Ovary (tissue), 3 donors: ENCODE results near the gene PRM2.

Experiments
- EP300 ChIP-seq: sonication (generic); formaldehyde crosslinking; IDR thresholded peaks from one replicate; pipeline ENCODE4 v1.6.1; 2017; ENCODE audit warnings: antibody characterized with exemption
- POLR2A ChIP-seq: fragments of 450-650 bp; IDR thresholded peaks from one replicate; pipeline ENCODE4 v1.6.1; 2017; ENCODE audit warnings: antibody characterized with exemption, mild to moderate bottlenecking, moderate library complexity
- TF ChIP-seq, protein P1 (sequence below), 3 donors: fragments of 450-650 bp in 2 of 3; fragments of 200-600 bp in 1 of 3; IDR thresholded peaks; one replicate each; pipeline versions ENCODE4 v1.5.1 to v1.8.0; 2016 to 2022; ENCODE audit warnings: antibody characterized with exemption in 3 of 3, mild to moderate bottlenecking in 1 of 3
- donor health status: DM: no; HTN: no; CAD: no.

DNA sequence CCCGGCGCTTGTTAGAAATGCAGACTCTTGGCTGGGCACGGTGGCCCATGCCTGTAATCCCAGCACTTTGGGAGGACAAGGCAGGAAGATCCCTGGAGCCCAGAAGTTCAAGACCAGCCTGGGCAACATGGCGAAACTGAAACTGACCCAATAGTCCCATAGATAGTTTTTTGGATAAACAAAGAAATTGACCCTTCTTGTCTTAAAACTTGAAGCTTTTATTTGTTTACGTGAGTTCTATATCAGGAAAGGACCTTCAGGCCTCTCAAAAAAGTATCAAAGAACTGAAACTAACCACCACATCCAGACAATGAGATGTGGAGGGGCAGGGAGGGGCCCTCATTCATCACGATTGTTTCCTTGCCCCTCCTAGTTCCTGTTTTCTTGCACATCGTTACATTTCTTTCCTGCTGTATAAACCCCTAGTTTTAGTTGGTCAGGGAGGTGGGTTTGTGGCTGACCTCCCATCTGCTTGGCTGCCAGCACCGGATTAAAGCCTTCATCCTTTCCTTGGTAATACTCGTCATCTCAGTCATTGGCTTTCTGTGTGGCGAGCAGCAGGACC lies 34.8 kb upstream of the PRM2 start:
- TF ChIP-seq, protein P1, sequence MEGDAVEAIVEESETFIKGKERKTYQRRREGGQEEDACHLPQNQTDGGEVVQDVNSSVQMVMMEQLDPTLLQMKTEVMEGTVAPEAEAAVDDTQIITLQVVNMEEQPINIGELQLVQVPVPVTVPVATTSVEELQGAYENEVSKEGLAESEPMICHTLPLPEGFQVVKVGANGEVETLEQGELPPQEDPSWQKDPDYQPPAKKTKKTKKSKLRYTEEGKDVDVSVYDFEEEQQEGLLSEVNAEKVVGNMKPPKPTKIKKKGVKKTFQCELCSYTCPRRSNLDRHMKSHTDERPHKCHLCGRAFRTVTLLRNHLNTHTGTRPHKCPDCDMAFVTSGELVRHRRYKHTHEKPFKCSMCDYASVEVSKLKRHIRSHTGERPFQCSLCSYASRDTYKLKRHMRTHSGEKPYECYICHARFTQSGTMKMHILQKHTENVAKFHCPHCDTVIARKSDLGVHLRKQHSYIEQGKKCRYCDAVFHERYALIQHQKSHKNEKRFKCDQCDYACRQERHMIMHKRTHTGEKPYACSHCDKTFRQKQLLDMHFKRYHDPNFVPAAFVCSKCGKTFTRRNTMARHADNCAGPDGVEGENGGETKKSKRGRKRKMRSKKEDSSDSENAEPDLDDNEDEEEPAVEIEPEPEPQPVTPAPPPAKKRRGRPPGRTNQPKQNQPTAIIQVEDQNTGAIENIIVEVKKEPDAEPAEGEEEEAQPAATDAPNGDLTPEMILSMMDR (IDR thresholded peaks at IDR 0.05): no peak
- TF ChIP-seq EP300 (no peak), POLR2A (no peak)
